NCI-H2227 (cell line): ENCODE measurements around the gene ETDA.
A peak's percentile ranks its signal among the peaks of the same experiment; 100 is the strongest.
"Not testable (repeated sequence)": the region's sequence is repeated elsewhere in the genome, so short reads cannot be mapped to it uniquely, and the experiment has no call there.

Experiments used
- DNase-seq: peaks from one replicate; lab custom pipeline; 2025; ENCODE audit not compliant: unreplicated experiment; lab: John Stamatoyannopoulos, UW

ETDA gene

GRCh38 chrX:135252011-135252518 is at the start of gene ETDA:
TSS of gene ETDA (plus strand) at chrX:135252061. CDS start at chrX:135253277, 1,216 bp downstream.
- DNase-seq = not testable (repeated sequence)

- peak; percentile 12 for DNase-seq
These were observed 45.4 kb upstream of the ETDA start for GRCh38 chrX:135206427-135206826.

- no peak for DNase-seq
These were observed 38.5 kb upstream of the ETDA start for GRCh38 chrX:135213200-135213844.

GRCh38 chrX:135245989-135246388 is 5.9 kb upstream of the ETDA start:
- not testable (repeated sequence) for DNase-seq

- not testable (repeated sequence) for DNase-seq
These were observed 4.3 kb downstream of the ETDA start for GRCh38 chrX:135256087-135256684.

GRCh38 chrX:135256923-135257322 is 5.1 kb downstream of the ETDA start:
- DNase-seq = no peak

- no peak for DNase-seq
These were observed 5.6 kb downstream of the ETDA start for GRCh38 chrX:135257469-135257868.

GRCh38 chrX:135260976-135261375 is 9.1 kb downstream of the ETDA start:
- DNase-seq = not testable (repeated sequence)

GRCh38 chrX:135263376-135263775 is 11.5 kb downstream of the ETDA start:
- not testable (repeated sequence) for DNase-seq

GRCh38 chrX:135264206-135264605 is 12.3 kb downstream of the ETDA start:
- DNase-seq = no peak

- DNase-seq = no peak
These were observed 21.3 kb downstream of the ETDA start for GRCh38 chrX:135273162-135273561.

GRCh38 chrX:135275973-135276372 is 24.1 kb downstream of the ETDA start:
- DNase-seq = no peak

GRCh38 chrX:135287266-135287823 is 35.5 kb downstream of the ETDA start:
- no peak for DNase-seq

- DNase-seq = peak; percentile 77
These were observed 43.5 kb downstream of the ETDA start for GRCh38 chrX:135295238-135295943.

GRCh38 chrX:135295944-135296305 is 44.1 kb downstream of the ETDA start:
- DNase-seq = peak; percentile 37

- no peak for DNase-seq
These were observed 50.5 kb downstream of the ETDA start for GRCh38 chrX:135302269-135302873.
